Trophoblast cell (in vitro differentiated cells and primary cell): ENCODE data around the gene CCT3.

Experiments
- DNase-seq, 2 donors: peaks; one replicate each; pipeline ENCODE4 v3.0.0-alpha.2; 2016
- H2AFZ ChIP-seq: 2 replicates; pipeline ENCODE4 v1.6.1; 2013; ENCODE audit warnings: low read length, moderate library complexity, mild to moderate bottlenecking; ENCODE audit not compliant: insufficient read depth, poor library complexity
- H2AK5ac ChIP-seq: 2 replicates; pipeline ENCODE4 v1.6.1; 2013; ENCODE audit warnings: mild to moderate bottlenecking, low read length
- H2BK120ac ChIP-seq: 2 replicates; pipeline ENCODE4 v1.6.1; 2013; ENCODE audit warnings: low read length, mild to moderate bottlenecking, moderate library complexity; ENCODE audit not compliant: insufficient read depth, poor library complexity
- H2BK12ac ChIP-seq: 2 replicates; pipeline ENCODE4 v1.6.1; 2013; ENCODE audit warnings: mild to moderate bottlenecking, low read length, moderate library complexity
- H2BK5ac ChIP-seq: 2 replicates; pipeline ENCODE4 v1.6.1; 2013; ENCODE audit warnings: low read length, low read depth, moderate library complexity, mild to moderate bottlenecking; ENCODE audit not compliant: poor library complexity
- H3K14ac ChIP-seq: 2 replicates; pipeline ENCODE4 v1.6.1; 2013; ENCODE audit warnings: mild to moderate bottlenecking, low read length
- H3K18ac ChIP-seq: 2 replicates; pipeline ENCODE4 v1.6.1; 2013; ENCODE audit warnings: mild to moderate bottlenecking, low read length
- H3K23ac ChIP-seq: 2 replicates; pipeline ENCODE4 v1.6.1; 2013; ENCODE audit warnings: low read length
- H3K27ac ChIP-seq: 2 replicates; pipeline ENCODE4 v1.5.1; 2013; ENCODE audit warnings: low read depth, mild to moderate bottlenecking, inconsistent platforms, low read length, moderate library complexity
- H3K27me3 ChIP-seq: 2 replicates; pipeline ENCODE4 v1.6.1; 2013; ENCODE audit warnings: inconsistent platforms, mild to moderate bottlenecking, low read length, moderate library complexity; ENCODE audit not compliant: insufficient read depth
- H3K36me3 ChIP-seq, 2 experiments: 1 replicate in 1 of 2; 2 replicates in 1 of 2; pipeline ENCODE4 v1.6.1; 2013; ENCODE audit warnings: low read length in 2 of 2, mild to moderate bottlenecking in 2 of 2, moderate library complexity in 1 of 2; ENCODE audit not compliant: insufficient read depth in 2 of 2, control insufficient read depth in 1 of 2
- H3K4ac ChIP-seq: 2 replicates; pipeline ENCODE4 v1.6.1; 2013; ENCODE audit warnings: low read depth, mild to moderate bottlenecking, low read length, moderate library complexity
- H3K4me1 ChIP-seq, 2 experiments: 1 replicate in 1 of 2; 2 replicates in 1 of 2; pipeline ENCODE4 v1.6.1; 2013; ENCODE audit warnings: low read length in 2 of 2, mild to moderate bottlenecking in 2 of 2, moderate library complexity in 1 of 2; ENCODE audit not compliant: insufficient read depth in 2 of 2, control insufficient read depth in 1 of 2
- H3K4me2 ChIP-seq: 2 replicates; pipeline ENCODE4 v1.6.1; 2013; ENCODE audit warnings: inconsistent platforms, mild to moderate bottlenecking, low read length, moderate library complexity
- H3K4me3 ChIP-seq: 2 replicates; pipeline ENCODE4 v1.5.1; 2013; ENCODE audit warnings: mild to moderate bottlenecking, low read depth, low read length, inconsistent platforms
- H3K79me1 ChIP-seq: one replicate; pipeline ENCODE4 v1.6.1; 2013; ENCODE audit warnings: low read length
- H3K79me2 ChIP-seq: 2 replicates; pipeline ENCODE4 v1.6.1; 2013; ENCODE audit warnings: low read length, mild to moderate bottlenecking; ENCODE audit not compliant: control insufficient read depth, insufficient read depth, poor library complexity
- H3K9ac ChIP-seq: 2 replicates; pipeline ENCODE4 v1.6.1; 2013; ENCODE audit warnings: mild to moderate bottlenecking, low read length
- H3K9me3 ChIP-seq: 2 replicates; pipeline ENCODE4 v1.6.1; 2013; ENCODE audit warnings: low read depth, mild to moderate bottlenecking, control low read depth, inconsistent platforms, low read length; ENCODE audit not compliant: insufficient read depth
- H4K12ac ChIP-seq: 2 replicates; pipeline ENCODE4 v1.6.1; 2013; ENCODE audit warnings: low read depth, mild to moderate bottlenecking, low read length, moderate library complexity
- H4K8ac ChIP-seq: 2 replicates; pipeline ENCODE4 v1.6.1; 2013; ENCODE audit warnings: low read depth, mild to moderate bottlenecking, low read length, moderate library complexity
- H4K91ac ChIP-seq: one replicate; pipeline ENCODE4 v1.6.1; 2013; ENCODE audit warnings: low read depth, mild to moderate bottlenecking, low read length, moderate library complexity
- WGBS: extraction: QIAGEN DNeasy Blood & Tissue Kit; methylation state at CpG from one replicate; pipeline ENCODE4 v1.1.7; 2013; ENCODE audit warnings: missing lambda C conversion rate; ENCODE audit not compliant: insufficient read length, insufficient coverage; ENCODE audit errors: extremely low coverage; 5-methylcytosine and 5-hydroxymethylcytosine counted together

Gene CCT3

GRCh38 chr1:156308078-156308477 lies 30.0 kb downstream of the CCT3 start:
- H4K8ac ChIP-seq = no peak overlapping the region
- no peak overlapping the region for H2AFZ ChIP-seq
- no peak overlapping the region for H3K9ac ChIP-seq

GRCh38 chr1:156305215-156305614 lies 32.9 kb downstream of the CCT3 start:
- no peak for DNase-seq
- Histone ChIP-seq H4K8ac (no peak overlapping the region), H3K27ac (no peak overlapping the region), H3K4me1 (no peaks in the 10 kb centered on the region), H3K79me1 (no peaks in the 10 kb centered on the region), H2AK5ac (no peak overlapping the region), H3K9me3 (no peaks in the 10 kb centered on the region), H2AFZ (no peak overlapping the region), H3K4me3 (no peak overlapping the region), H3K36me3 (peaks cover 27% of the 10 kb centered on the region in 2 experiments), H3K79me2 (no peaks in the 10 kb centered on the region), H3K18ac (no peak overlapping the region), H3K9ac (no peak overlapping the region), H4K91ac (no peak overlapping the region), H2BK12ac (no peak overlapping the region), H3K14ac (no peak overlapping the region), H3K27me3 (no peaks in the 10 kb centered on the region), H2BK5ac (no peak overlapping the region), H2BK120ac (no peak overlapping the region), H3K23ac (no peak overlapping the region), H4K12ac (no peak overlapping the region), H3K4ac (no peak overlapping the region), H3K4me2 (no peak overlapping the region)
- no CpG with 5 or more reads among the region's 2 CpGs for WGBS

More at GRCh38 chr1:156308078-156308477, 30.0 kb downstream of the CCT3 start:
- Histone ChIP-seq H3K79me1 (no peaks in the 10 kb centered on the region), H3K4me1 (no peaks in the 10 kb centered on the region), H4K12ac (no peak overlapping the region), H3K27me3 (no peaks in the 10 kb centered on the region), H3K27ac (no peak overlapping the region), H3K9me3 (no peaks in the 10 kb centered on the region), H2BK120ac (no peak overlapping the region), H2AK5ac (no peak overlapping the region), H3K23ac (no peak overlapping the region), H3K79me2 (no peaks in the 10 kb centered on the region), H3K14ac (no peak overlapping the region), H3K4me2 (no peak overlapping the region), H4K91ac (no peak overlapping the region), H2BK12ac (no peak overlapping the region), H3K4me3 (no peak overlapping the region), H3K4ac (no peak overlapping the region), H2BK5ac (no peak overlapping the region), H3K36me3 (peaks cover 43 to 48% of the 10 kb centered on the region in 2 experiments), H3K18ac (no peak overlapping the region)
- DNase-seq = no peak

GRCh38 chr1:156303241-156303640 lies 34.9 kb downstream of the CCT3 start:
- Histone ChIP-seq H3K4me1 (no peaks in the 10 kb centered on the region), H3K79me2 (no peaks in the 10 kb centered on the region), H2BK5ac (no peak overlapping the region), H4K8ac (no peak overlapping the region), H2AFZ (no peak overlapping the region), H2AK5ac (no peak overlapping the region), H3K27ac (no peak overlapping the region), H2BK120ac (no peak overlapping the region), H3K27me3 (no peaks in the 10 kb centered on the region), H3K18ac (no peak overlapping the region), H3K36me3 (peaks cover 10 to 13% of the 10 kb centered on the region in 2 experiments), H3K9ac (no peak overlapping the region), H3K9me3 (no peaks in the 10 kb centered on the region), H3K4me3 (no peak overlapping the region), H3K79me1 (no peaks in the 10 kb centered on the region), H3K4me2 (no peak overlapping the region), H3K4ac (no peak overlapping the region), H2BK12ac (no peak overlapping the region), H3K23ac (no peak overlapping the region), H4K91ac (no peak overlapping the region), H3K14ac (no peak overlapping the region), H4K12ac (no peak overlapping the region)
- no peak for DNase-seq
- no CpG with 5 or more reads among the region's 4 CpGs for WGBS

GRCh38 chr1:156298852-156299357 lies 39.2 kb downstream of the CCT3 start, which contains the start of gene VHLL:
TSS of gene VHLL (minus strand) at chr1:156299307. CDS start at chr1:156299189, 118 bp downstream.
- peaks cover 5% of the 10 kb centered on the region for H3K79me2 ChIP-seq
- no peak within 1 kb of the TSS for H3K4ac ChIP-seq
- no peaks in the 10 kb centered on the region for H3K9me3 ChIP-seq
- no peak within 1 kb of the TSS for H3K4me3 ChIP-seq
- H3K36me3 ChIP-seq = peaks cover 4 to 5% of the 10 kb centered on the region in 2 experiments
- no peak within 1 kb of the TSS for H2BK120ac ChIP-seq
- H3K14ac ChIP-seq = no peak within 1 kb of the TSS
- no peak within 1 kb of the TSS for H4K8ac ChIP-seq
- no peak within 1 kb of the TSS for H2AFZ ChIP-seq
- H4K12ac ChIP-seq = no peak within 1 kb of the TSS
- no peak within 1 kb of the TSS for H2BK12ac ChIP-seq
- no peaks in the 10 kb centered on the region for H3K27me3 ChIP-seq
- H3K9ac ChIP-seq = no peak within 1 kb of the TSS
- H3K27ac ChIP-seq = no peak within 1 kb of the TSS
- H2AK5ac ChIP-seq = no peak within 1 kb of the TSS
- no peak within 1 kb of the TSS for H3K4me2 ChIP-seq
- no peak within 1 kb of the TSS for H3K18ac ChIP-seq
- no peak for DNase-seq
- H4K91ac ChIP-seq = no peak within 1 kb of the TSS
- WGBS = no CpG with 5 or more reads among the region's 19 CpGs
- H3K4me1 ChIP-seq = peaks cover 6 to 7% of the 10 kb centered on the region in 2 experiments
- H3K23ac ChIP-seq = no peak within 1 kb of the TSS
- H3K79me1 ChIP-seq = peaks cover 3% of the 10 kb centered on the region
- H2BK5ac ChIP-seq = no peak within 1 kb of the TSS
